ENCODE results near the gene HOMEZ. TPM values are rescaled to one million over a fixed set of nuclear protein-coding genes. Genes with fewer than 3 reads are reported as not detected.

HOMEZ gene
- polyA plus RNA-seq, 1 of the 3 experiments (the other 2 are of a cell fraction) = 7.7 TPM

- no peak for TF ChIP-seq FOSL2 (IDR thresholded peaks at IDR 0.05; ENCODE audit: borderline replicate concordance, low read depth)
- TF ChIP-seq CHD2 (IDR thresholded peaks at IDR 0.05; ENCODE audit: low read length, partially characterized antibody) = no peak
- TF ChIP-seq ZBTB33 (IDR thresholded peaks at IDR 0.05; ENCODE audit: borderline replicate concordance, low read depth) = no peak
- TF ChIP-seq MXI1 (IDR thresholded peaks at IDR 0.05; ENCODE audit: low read depth, low read length) = no peak
- no peak for TF ChIP-seq FOXM1 (IDR thresholded peaks at IDR 0.05; ENCODE audit: low read depth)
- TF ChIP-seq EZH2phosphoT487 (IDR thresholded peaks at IDR 0.05; ENCODE audit: borderline replicate concordance, low read depth) = no peak
- no peak for TF ChIP-seq PBX3 (IDR thresholded peaks at IDR 0.05)
Observed at GRCh38 chr14:23277189-23277588, 8.7 kb downstream of the HOMEZ start (continued).

- CTCF ChIA-PET = interaction anchor here (1.0 to 1.9 kb wide), 6 partner anchors 11 to 105 kb away, joined by 3 to 9 read pairs (median 4); partner anchors contain the start of gene HOMEZ
Observed at GRCh38 chr14:23275412-23275811, 10.5 kb downstream of the HOMEZ start.

GRCh38 chr14:23269193-23269592 lies 16.7 kb downstream of the HOMEZ start:
- no peak overlapping the region for H3K4me3 ChIP-seq (ENCODE audit: low read depth in 2 of 2, low read length in 1 of 2)
- no peak overlapping the region for H2AFZ ChIP-seq (ENCODE audit: low read depth)
- H3K9me3 ChIP-seq = no peaks in the 10 kb centered on the region
- H3K4me1 ChIP-seq (ENCODE audit: control insufficient read depth in 1 of 2, insufficient read depth in 2 of 2, low read depth in 1 of 2, low read length in 1 of 2) = no peaks in the 10 kb centered on the region; a peak in 2 of 4 replicates
- no peak for DNase-seq
- H3F3A ChIP-seq (replicated peaks; ENCODE audit: insufficient read depth) = peaks cover 3% of the 10 kb centered on the region
- POLR2A ChIA-PET = no interaction called here
- no peak overlapping the region for H3K27ac ChIP-seq (ENCODE audit: low read depth in 2 of 2, low read length in 1 of 2)
- H4K20me1 ChIP-seq (ENCODE audit: insufficient read depth) = no peaks in the 10 kb centered on the region
- H3K79me2 ChIP-seq (ENCODE audit: insufficient read depth) = no peaks in the 10 kb centered on the region
- 88% methylated on average over 5 of the region's 7 CpGs for WGBS (ENCODE audit: low lambda C conversion rate)
- no peaks in the 10 kb centered on the region for H3K9me2 ChIP-seq
- CTCF ChIA-PET = interaction anchor here (1.0 to 3.4 kb wide), 4 partner anchors 25 to 110 kb away, joined by 3 to 21 read pairs (median 5); partner anchors contain the start of gene BCL2L2
- H3K9ac ChIP-seq = no peak overlapping the region
- TF ChIP-seq NFIC (IDR thresholded peaks at IDR 0.05; ENCODE audit: borderline replicate concordance) = no peak
- no peak for TF ChIP-seq EZH2phosphoT487 (IDR thresholded peaks at IDR 0.05; ENCODE audit: borderline replicate concordance, low read depth)
- no peak for TF ChIP-seq RFX5 (IDR thresholded peaks at IDR 0.05; ENCODE audit: low read length)
- no peak for TF ChIP-seq RAD21 (IDR thresholded peaks at IDR 0.05; ENCODE audit: low read length)
- no peak for TF ChIP-seq EP300 (IDR thresholded peaks at IDR 0.05; ENCODE audit: borderline replicate concordance in 1 of 2, low read depth in 1 of 2, low read length in 1 of 2)
- TF ChIP-seq GATA2 (CRISPR knock-in tag; IDR thresholded peaks at IDR 0.05) = no peak
- no peak for TF ChIP-seq SIN3A (IDR thresholded peaks at IDR 0.05; ENCODE audit: borderline replicate concordance, low read depth, low read length)
- no peak for TF ChIP-seq YY1 (IDR thresholded peaks at IDR 0.05; ENCODE audit: low read depth)
- TF ChIP-seq CHD2 (IDR thresholded peaks at IDR 0.05; ENCODE audit: low read length, partially characterized antibody) = no peak
- TF ChIP-seq USF2 (IDR thresholded peaks at IDR 0.05; ENCODE audit: borderline replicate concordance, low read depth, low read length) = no peak
- peaks cover 0 to 8% of the 10 kb centered on the region in 2 experiments for H3K36me3 ChIP-seq (replicated peaks in 1 of 2; ENCODE audit: control insufficient read depth in 1 of 2, insufficient read depth in 2 of 2, low read length in 1 of 2)
- no peaks in the 10 kb centered on the region for H3K27me3 ChIP-seq (ENCODE audit: insufficient read depth)
- H3K4me2 ChIP-seq = no peak overlapping the region

More at GRCh38 chr14:23275412-23275811, 10.5 kb downstream of the HOMEZ start:
- no peaks in the 10 kb centered on the region for H3K27me3 ChIP-seq (ENCODE audit: insufficient read depth)
- WGBS (ENCODE audit: low lambda C conversion rate) = 69% methylated on average over 2 of the region's 2 CpGs
- no peaks in the 10 kb centered on the region for H3K9me2 ChIP-seq
- H3K4me3 ChIP-seq (ENCODE audit: low read depth in 2 of 2, low read length in 1 of 2) = no peak overlapping the region
- peaks cover 0 to 8% of the 10 kb centered on the region in 2 experiments for H3K36me3 ChIP-seq (replicated peaks in 1 of 2; ENCODE audit: control insufficient read depth in 1 of 2, insufficient read depth in 2 of 2, low read length in 1 of 2)
- H2AFZ ChIP-seq (ENCODE audit: low read depth) = no peak overlapping the region
- TF ChIP-seq SIN3A (IDR thresholded peaks at IDR 0.05; ENCODE audit: borderline replicate concordance, low read depth, low read length) = no peak
- TF ChIP-seq MAX (IDR thresholded peaks at IDR 0.05; ENCODE audit: low read depth) = no peak
- no peak for TF ChIP-seq TAF1 (IDR thresholded peaks at IDR 0.05; ENCODE audit: borderline replicate concordance, low read depth, low read length)
- no peak for TF ChIP-seq CHD2 (IDR thresholded peaks at IDR 0.05; ENCODE audit: low read length, partially characterized antibody)
- TF ChIP-seq MEF2A (IDR thresholded peaks at IDR 0.05; ENCODE audit: borderline replicate concordance, low read depth) = no peak
- TF ChIP-seq EP300 (IDR thresholded peaks at IDR 0.05; ENCODE audit: borderline replicate concordance in 1 of 2, low read depth in 1 of 2, low read length in 1 of 2) = no peak
- no peak for TF ChIP-seq JUND (IDR thresholded peaks at IDR 0.05)
- no peak for TF ChIP-seq TCF12 (IDR thresholded peaks at IDR 0.05)
- TF ChIP-seq POLR2AphosphoS5 (IDR thresholded peaks at IDR 0.05; ENCODE audit: low read depth, low read length) = no peak
- no peak for DNase-seq
- no peak overlapping the region for H3K9ac ChIP-seq
- no peaks in the 10 kb centered on the region for H3F3A ChIP-seq (replicated peaks; ENCODE audit: insufficient read depth)
- no peak overlapping the region for H3K27ac ChIP-seq (ENCODE audit: low read depth in 2 of 2, low read length in 1 of 2)
- H3K79me2 ChIP-seq (ENCODE audit: insufficient read depth) = peaks cover 3% of the 10 kb centered on the region; the same call in 1 of the 2 replicates
- H3K9me3 ChIP-seq = no peaks in the 10 kb centered on the region
- POLR2A ChIA-PET = no interaction called here
- H4K20me1 ChIP-seq (ENCODE audit: insufficient read depth) = no peaks in the 10 kb centered on the region
- no peaks in the 10 kb centered on the region for H3K4me1 ChIP-seq (ENCODE audit: control insufficient read depth in 1 of 2, insufficient read depth in 2 of 2, low read depth in 1 of 2, low read length in 1 of 2)
- no peak overlapping the region for H3K4me2 ChIP-seq
